Measurements from ENCODE around the gene SLC26A11.

SLC26A11 gene

DNA sequence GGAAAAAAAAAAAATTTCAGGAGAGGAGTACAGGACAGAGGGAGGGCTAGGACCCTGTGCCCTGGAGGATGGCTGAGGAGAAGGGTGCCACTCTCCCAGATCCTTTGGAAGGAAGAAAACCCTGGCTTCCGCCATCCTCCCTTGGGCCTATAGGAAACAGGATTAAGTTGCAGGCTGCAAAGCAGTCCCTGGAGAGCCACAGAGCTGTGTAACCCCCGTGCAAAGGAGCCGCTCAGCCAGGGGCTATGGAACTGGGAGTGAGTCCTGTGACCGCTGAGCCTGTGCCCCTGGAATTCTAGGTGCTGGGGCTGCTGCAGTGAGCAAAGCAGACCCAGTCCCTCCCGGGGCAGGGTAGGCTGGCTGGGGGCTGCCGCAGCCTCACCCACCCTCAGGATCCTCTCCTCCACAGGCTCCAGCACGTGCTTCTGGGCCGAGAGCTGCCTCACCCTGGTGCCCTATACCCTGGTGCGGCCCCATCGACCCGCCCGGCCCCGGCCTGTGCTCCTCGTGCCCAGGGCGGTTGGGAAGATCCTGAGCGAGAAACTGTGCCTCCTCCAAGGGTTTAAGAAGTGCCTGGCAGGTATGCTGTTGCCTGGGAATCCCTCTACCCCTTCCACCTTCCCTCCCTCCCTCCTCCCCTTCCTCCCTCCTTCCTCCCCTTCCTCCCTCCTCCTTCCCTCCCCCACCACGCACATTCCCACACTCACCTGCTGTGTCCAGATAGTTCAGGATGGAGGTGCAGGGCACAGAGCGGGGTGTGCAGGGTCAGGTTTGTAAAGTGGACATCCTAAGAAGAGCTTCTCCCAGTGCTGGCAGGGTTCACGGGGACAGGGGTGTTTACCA, 15.4 kb upstream of the SLC26A11 start:
- DNase-seq (ENCODE audit: insufficient read length, low spot score) (no peak), FAIRE-seq (no peak)
- no peak for TF ChIP-seq POLR2A (IDR thresholded peaks at IDR 0.05; ENCODE audit: low read depth, low read length)

DNA sequence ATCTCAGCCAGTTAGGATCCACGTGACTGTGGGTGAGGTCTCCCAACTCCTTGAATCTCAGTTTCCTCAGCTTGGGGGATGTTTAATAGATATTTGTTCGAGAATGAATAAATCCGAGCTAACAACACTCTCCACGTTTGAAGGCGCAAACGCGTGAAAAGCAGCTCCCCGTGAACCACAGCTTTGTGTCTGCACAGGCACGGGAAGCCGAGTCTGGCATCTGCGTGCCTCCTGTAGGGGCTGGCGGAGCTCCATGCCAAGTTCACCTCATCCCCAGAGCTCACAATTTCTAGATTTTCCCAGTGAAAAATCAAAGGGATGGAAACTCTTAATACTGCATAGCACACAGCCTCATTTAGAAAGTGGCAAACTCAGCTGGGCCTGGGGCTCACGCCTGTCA, 14.4 kb upstream of the SLC26A11 start:
- DNase-seq (ENCODE audit: insufficient read length, low spot score) (no peak), FAIRE-seq (no peak)
- TF ChIP-seq POLR2A (IDR thresholded peaks at IDR 0.05; ENCODE audit: low read depth, low read length): no peak

DNA sequence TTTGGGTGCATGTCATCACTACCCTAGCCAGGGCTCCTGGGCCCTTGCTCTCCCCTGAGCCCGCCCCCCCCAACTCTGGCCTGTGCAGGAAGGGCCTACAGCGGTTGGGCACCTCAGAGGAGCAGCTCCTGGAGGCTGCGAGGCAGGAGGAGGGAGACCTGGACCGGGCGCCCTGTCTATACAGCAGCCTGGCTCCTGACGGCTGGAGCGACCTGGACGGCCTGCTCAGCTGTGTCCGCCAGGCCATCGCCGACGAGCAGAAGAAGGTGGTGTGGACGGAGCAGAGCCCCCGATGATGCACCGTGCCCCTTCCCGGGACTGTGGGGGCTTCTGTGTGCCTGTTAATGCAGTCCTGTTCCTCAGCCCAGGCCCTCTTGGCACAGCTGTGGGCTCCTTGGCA, 12.2 kb upstream of the SLC26A11 start:
- DNase-seq (ENCODE audit: insufficient read length, low spot score): no peak
- no peak for TF ChIP-seq POLR2A (IDR thresholded peaks at IDR 0.05; ENCODE audit: low read depth, low read length)
- no peak for FAIRE-seq

DNA sequence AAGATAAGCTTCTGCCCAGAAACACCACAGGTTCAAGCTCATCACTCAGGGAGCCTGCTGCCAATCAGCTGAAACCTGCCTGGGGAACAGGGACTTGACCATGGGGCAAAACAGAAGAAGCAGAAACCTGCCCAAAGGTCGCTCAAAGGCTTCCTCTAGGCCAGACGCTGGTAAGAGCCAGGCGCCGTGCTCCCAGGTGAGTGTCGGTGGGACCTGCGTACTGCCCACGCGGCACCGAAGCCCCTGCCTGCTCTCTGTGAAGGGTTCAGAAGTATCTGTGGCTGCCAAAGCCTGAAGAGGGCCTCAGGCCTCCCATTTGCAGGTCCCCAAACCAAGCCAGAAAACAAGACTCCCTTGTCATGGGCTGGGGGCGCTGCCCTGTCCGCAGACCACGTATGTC, 10.5 kb upstream of the SLC26A11 start:
- no peak for FAIRE-seq
- no peak for TF ChIP-seq POLR2A (IDR thresholded peaks at IDR 0.05; ENCODE audit: low read depth, low read length)

DNA sequence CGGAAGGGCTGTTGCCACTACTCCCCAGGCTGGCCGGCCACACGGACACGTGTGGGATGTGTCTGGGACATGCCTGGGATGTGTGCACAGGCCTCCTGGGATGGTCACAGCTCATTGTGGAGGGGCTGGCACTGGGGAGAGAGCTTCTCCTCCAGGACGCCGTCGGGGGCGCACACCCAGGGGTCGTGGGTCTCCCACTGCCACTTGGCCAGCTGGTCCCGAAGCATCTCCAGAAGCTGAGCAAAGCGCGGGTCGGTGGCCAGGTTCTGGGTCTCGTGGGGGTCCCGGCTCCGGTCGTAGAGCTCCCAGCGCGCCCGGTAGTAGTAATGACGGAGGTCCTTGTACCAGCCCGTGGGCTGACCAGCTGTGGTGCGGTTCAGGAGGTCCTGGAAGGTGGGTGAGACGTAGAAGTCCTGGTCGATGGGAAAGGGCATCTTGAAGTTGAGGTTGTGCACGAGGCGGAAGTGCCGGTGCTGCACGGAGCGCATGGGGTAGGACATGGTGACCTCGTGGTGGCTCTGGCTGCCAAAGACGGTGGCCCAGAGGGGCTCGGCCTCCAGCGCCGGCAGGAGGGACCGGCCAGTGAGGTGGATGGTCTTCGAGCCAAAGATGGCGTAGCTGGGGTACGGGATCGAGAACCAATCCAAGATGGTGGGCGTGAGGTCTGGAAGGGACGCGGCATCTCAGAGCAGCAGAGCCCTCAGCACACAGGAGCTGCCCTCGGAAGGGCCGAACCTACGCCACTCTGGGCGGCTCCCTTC, 9.7 kb upstream of the SLC26A11 start:
- no peak for TF ChIP-seq POLR2A (IDR thresholded peaks at IDR 0.05; ENCODE audit: low read depth, low read length)
- FAIRE-seq (no peak), DNase-seq (ENCODE audit: insufficient read length, low spot score) (no peak)

More for the DNA sequence above, 10.5 kb upstream of the SLC26A11 start:
- no peak for DNase-seq (ENCODE audit: insufficient read length, low spot score)

DNA sequence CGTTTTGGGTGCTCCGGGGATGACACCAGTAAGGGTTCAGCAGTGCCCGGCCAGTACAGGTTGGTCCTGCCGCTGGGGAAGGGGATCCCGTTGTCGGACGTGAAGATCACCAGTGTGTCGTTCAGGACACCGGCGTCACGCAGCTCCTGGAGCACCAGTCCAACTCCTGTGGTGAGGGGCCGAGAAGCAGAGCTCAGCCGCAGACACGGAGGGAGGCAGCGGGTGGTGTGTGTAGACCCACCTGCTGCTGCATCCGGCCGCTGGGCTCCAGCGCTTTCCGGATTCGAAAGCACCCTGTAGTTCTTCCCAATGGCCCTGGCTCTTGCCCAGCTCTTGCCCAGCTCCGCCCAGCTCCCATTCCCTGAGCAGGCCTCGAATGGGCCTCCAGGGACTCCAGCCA, 8.1 kb upstream of the SLC26A11 start:
- FAIRE-seq: no peak
- DNase-seq (ENCODE audit: insufficient read length, low spot score): no peak
- TF ChIP-seq POLR2A (IDR thresholded peaks at IDR 0.05; ENCODE audit: low read depth, low read length): no peak

DNA sequence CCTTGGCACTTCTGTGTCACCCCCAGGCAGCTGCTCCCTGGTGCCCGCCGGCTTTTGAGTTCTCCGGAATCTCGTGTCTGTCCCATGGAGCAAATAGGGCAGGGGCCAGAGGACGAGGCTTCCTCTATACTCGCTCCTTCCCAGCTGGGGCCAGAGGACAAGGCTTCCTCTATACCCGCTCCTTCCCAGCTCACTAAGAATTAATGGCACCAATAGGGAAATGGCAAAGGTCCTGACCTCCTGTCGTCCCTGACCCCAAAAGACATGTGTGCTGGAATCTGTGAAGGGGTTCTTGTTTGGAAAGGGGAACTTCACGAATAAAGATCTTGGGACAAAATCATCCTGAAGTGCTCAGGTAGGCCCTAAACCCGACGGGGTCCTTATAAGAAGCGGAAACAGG, 7.7 kb upstream of the SLC26A11 start:
- DNase-seq (ENCODE audit: insufficient read length, low spot score): no peak
- FAIRE-seq: no peak
- no peak for TF ChIP-seq POLR2A (IDR thresholded peaks at IDR 0.05; ENCODE audit: low read depth, low read length)

DNA sequence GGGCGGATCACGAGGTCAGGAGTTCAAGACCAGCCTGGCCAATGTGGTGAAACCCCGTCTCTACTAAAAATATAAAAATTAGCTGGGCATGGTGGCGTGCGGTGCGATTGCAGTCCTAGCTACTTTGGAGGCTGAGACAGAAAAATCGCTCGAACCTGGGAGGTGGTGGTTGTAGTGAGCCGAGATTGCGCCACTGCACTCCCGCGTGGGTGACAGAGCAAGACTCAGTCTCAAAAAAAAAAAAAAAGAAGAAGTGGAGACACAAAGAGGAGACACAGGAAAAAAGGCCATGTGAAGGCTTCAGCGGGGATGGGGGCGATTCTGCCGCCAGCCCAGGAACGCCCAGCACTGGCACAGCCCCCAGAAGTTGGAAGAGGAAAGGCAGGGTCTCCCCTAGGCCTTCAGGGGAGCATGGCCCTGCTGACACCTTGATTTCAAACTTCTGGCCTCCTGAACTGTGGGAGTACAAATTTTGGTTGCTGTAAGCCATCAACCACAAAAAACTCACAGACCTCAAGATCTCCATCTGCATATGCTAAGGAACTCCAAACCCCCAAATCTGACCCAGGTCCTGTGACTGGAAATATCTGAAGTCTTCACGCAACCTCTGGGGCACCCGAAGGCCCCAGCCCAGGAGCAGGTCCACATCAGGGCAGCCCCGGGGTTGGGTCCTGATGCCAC, 7.1 kb upstream of the SLC26A11 start:
- DNase-seq (ENCODE audit: insufficient read length, low spot score): no peak
- no peak for TF ChIP-seq POLR2A (IDR thresholded peaks at IDR 0.05; ENCODE audit: low read depth, low read length)
- FAIRE-seq: no peak

DNA sequence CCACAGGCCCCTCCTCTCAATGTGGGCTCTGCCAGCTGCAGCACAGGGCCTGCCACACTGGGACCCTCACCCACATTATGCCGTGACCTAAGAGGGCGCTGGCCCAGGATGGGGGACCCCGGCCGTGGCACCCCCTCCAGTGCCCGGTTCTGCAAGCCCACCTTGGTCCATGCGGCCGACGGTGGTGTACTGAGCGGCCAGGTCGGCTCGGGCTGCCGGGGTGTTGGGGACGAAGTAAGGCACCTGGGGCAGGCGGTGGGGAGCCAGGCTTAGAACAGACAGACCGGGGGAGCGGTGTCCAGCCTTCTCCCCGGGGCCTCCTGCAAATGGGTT, 6.6 kb upstream of the SLC26A11 start:
- FAIRE-seq (no peak), DNase-seq (ENCODE audit: insufficient read length, low spot score) (no peak)
- TF ChIP-seq POLR2A (IDR thresholded peaks at IDR 0.05; ENCODE audit: low read depth, low read length): no peak

DNA sequence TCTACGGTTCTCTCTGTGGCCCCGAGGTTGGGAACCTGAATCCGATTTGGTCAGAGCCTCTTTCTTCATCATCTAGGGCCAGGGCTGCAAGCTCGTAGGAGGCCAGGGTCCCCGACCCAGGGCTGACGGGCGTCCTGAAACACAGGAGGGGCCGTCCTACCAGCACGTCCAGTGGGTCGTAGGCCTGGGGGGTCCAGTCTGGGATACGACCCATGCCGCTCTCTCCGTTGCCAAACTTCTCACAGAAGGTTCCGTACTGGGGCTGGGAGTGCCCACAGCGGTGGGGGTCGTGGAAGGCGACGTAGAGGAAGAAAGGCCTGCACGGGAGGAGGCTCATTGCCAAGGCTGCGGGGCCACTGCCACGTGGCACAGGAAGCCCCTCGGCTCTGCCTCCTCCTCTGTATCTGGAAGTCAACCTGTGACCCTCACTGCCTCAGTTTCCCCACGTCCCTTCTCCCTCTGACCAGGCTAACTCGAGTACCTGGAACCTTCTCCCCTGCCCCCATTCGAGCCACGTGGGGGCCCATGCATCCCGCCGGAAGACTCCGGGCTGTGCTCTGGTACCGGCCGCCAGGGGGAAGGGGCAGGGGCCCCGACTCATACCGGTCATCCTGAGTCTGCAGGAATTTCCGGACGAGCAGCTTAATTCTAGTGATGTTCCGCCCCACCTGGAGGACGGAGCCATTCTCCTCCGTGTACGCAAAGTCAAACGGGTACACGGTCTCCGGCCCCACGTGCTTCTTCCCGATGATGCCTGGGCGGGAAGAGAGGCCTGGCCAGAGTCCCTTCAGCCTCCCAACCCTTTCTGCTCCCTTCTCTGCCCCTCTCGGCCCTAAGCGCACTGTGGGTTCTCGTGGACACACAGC, 6.0 kb upstream of the SLC26A11 start:
- FAIRE-seq (no peak), DNase-seq (ENCODE audit: insufficient read length, low spot score) (no peak)
- TF ChIP-seq POLR2A (IDR thresholded peaks at IDR 0.05; ENCODE audit: low read depth, low read length): no peak

DNA sequence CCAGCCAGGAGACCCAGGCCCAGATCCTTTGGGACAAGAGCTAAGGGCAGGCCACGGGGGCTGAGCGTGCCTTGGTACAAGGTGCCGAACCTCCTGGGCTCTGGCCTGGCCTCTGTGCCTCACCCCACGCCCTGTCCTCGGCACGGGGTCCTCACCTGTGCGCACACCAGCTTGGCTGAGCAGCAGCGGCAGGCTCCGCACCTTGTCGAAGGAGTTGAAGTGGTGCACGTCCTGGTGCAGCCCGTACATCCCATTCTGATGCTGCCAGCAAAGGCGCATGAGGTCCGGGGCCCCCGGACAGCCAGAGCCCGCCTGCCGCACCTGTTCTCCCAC, 5.4 kb upstream of the SLC26A11 start:
- no peak for FAIRE-seq
- TF ChIP-seq POLR2A (IDR thresholded peaks at IDR 0.05; ENCODE audit: low read depth, low read length): no peak
- no peak for DNase-seq (ENCODE audit: insufficient read length, low spot score)

DNA sequence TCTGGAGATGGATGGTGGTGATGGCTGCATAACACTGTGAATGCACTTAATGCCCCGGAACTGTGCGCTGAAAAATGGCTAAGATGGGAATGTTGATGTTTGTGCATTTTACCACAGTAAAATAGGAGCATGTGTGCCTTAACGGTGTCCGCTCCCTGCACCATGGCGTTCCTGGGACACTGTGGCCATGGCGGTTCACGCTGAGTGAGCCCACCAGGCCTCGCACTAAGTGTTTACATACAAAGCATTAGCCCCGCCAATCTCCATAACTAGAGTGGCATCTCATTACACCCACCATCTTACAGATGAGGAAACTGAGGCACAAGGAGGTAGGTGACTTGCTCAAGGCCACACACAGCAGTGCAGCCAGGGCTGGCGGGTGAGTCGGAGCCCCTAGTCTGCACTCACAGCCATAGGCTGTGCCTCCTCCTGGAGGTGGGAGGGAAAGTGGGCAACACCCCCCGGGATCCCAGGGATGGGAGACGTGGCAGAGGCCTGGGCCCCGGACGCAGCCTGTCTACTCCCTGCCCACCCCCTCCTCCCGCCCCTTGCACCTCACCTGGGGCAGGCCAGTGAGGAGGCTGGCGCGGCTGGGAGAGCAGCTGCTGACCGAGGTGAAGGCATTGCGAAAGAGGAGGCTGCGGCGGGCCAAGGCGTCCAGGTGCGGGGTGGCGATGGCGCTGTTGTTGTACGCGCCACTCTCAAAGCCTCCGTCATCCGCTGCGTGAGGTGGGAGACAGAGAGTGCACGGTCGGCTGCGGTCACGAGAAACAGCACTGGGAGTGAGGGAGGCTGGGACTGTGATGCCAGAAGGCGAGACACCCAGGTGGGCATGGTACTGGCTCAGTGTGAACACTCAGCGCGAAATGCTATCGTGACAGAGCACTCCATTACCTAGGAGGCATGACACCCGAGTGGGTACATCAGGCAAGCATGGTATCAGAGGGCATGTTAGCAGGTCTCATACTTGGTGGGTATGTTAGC, 3.5 kb upstream of the SLC26A11 start:
- FAIRE-seq (no peak), DNase-seq (ENCODE audit: insufficient read length, low spot score) (no peak)
- TF ChIP-seq POLR2A (IDR thresholded peaks at IDR 0.05; ENCODE audit: low read depth, low read length): no peak

All from H54 (cell line).